Astrocyte (in vitro differentiated cells and primary cell): ENCODE measurements around the gene KCNN3.

Experiments used
- CTCF ChIP-seq: IDR thresholded peaks from 2 replicates; pipeline ENCODE4 v1.5.1; 2011; ENCODE audit warnings: low read depth, mild to moderate bottlenecking, inconsistent platforms, low read length, moderate library complexity; ENCODE audit not compliant: insufficient read depth
- EZH2 ChIP-seq: IDR thresholded peaks from 2 replicates; pipeline ENCODE4 v1.6.1; 2012; ENCODE audit warnings: mild to moderate bottlenecking, low read length, inconsistent platforms; ENCODE audit not compliant: insufficient read depth

- TF ChIP-seq CTCF, result no peak
- no peak for TF ChIP-seq EZH2
Measured at GRCh38 chr1:154808909-154809262, 61.2 kb downstream of the KCNN3 start.
